ENCODE data around the gene UPK2. TPM values are rescaled to one million over a fixed set of nuclear protein-coding genes. Genes with fewer than 3 reads are reported as not detected.

The UPK2 gene
- polyA plus RNA-seq, 3 donors, result not detected

- Mint-ChIP-seq H3K36me3 (peaks cover 54 to 57% of the 10 kb centered on the region in 2 donors), H3K27me3 (ENCODE audit: low read depth in 3 of 3) (peaks cover 7 to 26% (median 12%) of the 10 kb centered on the region in 3 donors), H3K4me1 (peaks cover 30% of the 10 kb centered on the region), H3K9me3 (peaks cover 0 to 3% (median 0%) of the 10 kb centered on the region in 7 donors), H3K4me3 (no peak overlapping the region), H3K27ac (peak overlapping the region in 3 of 7 donors; percentile 4 to 60 (median 41))
- intact Hi-C loops (cut with micrococcal nuclease), result loop anchor here in 1 of 2 donors (2.0 kb wide), 1 partner anchor 21 kb away; no protein-coding TSS in a partner anchor
- H3K27ac ChIP-seq (ENCODE audit: low read depth in 1 of 2, low read length in 2 of 2), result no peak overlapping the region
- TF ChIP-seq CTCF (IDR thresholded peaks at IDR 0.05), result no peak
- peaks cover 67% of the 10 kb centered on the region for H4K20me1 ChIP-seq (ENCODE audit: insufficient read depth, low read length)
- no peak overlapping the region for H3K4me2 ChIP-seq (replicated peaks; ENCODE audit: extremely low read depth, low read length, poor library complexity, severe bottlenecking)
- H2AFZ ChIP-seq (ENCODE audit: insufficient read depth, low read depth, low read length, poor library complexity, severe bottlenecking), result no peak overlapping the region
- no peaks in the 10 kb centered on the region for H3K27me3 ChIP-seq (ENCODE audit: control insufficient read depth in 2 of 2, insufficient read depth in 2 of 2, low read length in 2 of 2)
- no peak for DNase-seq
- H3K36me3 ChIP-seq (replicated peaks in 1 of 2; ENCODE audit: control insufficient read depth in 1 of 2, insufficient read depth in 2 of 2, low read length in 2 of 2), result peaks cover 24 to 49% of the 10 kb centered on the region in 2 donors
- H3K4me1 ChIP-seq (ENCODE audit: control insufficient read depth in 1 of 2, insufficient read depth in 2 of 2, low read length in 2 of 2), result peaks cover 30 to 34% of the 10 kb centered on the region in 2 donors
- no peaks in the 10 kb centered on the region for H3K9me3 ChIP-seq (replicated peaks in 1 of 2; ENCODE audit: control insufficient read depth in 1 of 2, insufficient read depth in 1 of 2, low read length in 2 of 2)
- H3K79me2 ChIP-seq (ENCODE audit: insufficient read depth, low read length), result peaks cover 19% of the 10 kb centered on the region
- WGBS (ENCODE audit: insufficient coverage), result 96% methylated on average over 9 of the region's 13 CpGs
- H3K4me3 ChIP-seq (replicated peaks in 1 of 3; ENCODE audit: low read depth in 2 of 3, low read length in 3 of 3), result no peak overlapping the region
- H3K9ac ChIP-seq (ENCODE audit: insufficient read depth, low read length, poor library complexity, severe bottlenecking), result no peak overlapping the region
These were observed 47.8 kb upstream of the UPK2 start for GRCh38 chr11:118908264-118908663.

GRCh38 chr11:118908901-118909618 lies 47.0 kb upstream of the UPK2 start:
- Histone ChIP-seq H3K4me1 (ENCODE audit: control insufficient read depth in 1 of 2, insufficient read depth in 2 of 2, low read length in 2 of 2) (peaks cover 38 to 42% of the 10 kb centered on the region in 2 donors), H4K20me1 (ENCODE audit: insufficient read depth, low read length) (peaks cover 74% of the 10 kb centered on the region), H3K36me3 (replicated peaks in 1 of 2; ENCODE audit: control insufficient read depth in 1 of 2, insufficient read depth in 2 of 2, low read length in 2 of 2) (peaks cover 17 to 41% of the 10 kb centered on the region in 2 donors), H3K27ac (ENCODE audit: low read depth in 1 of 2, low read length in 2 of 2) (no peak overlapping the region), H3K4me2 (replicated peaks; ENCODE audit: extremely low read depth, low read length, poor library complexity, severe bottlenecking) (no peak overlapping the region), H3K9ac (ENCODE audit: insufficient read depth, low read length, poor library complexity, severe bottlenecking) (no peak overlapping the region), H3K27me3 (ENCODE audit: control insufficient read depth in 2 of 2, insufficient read depth in 2 of 2, low read length in 2 of 2) (no peaks in the 10 kb centered on the region), H2AFZ (ENCODE audit: insufficient read depth, low read depth, low read length, poor library complexity, severe bottlenecking) (no peak overlapping the region), H3K79me2 (ENCODE audit: insufficient read depth, low read length) (peaks cover 26% of the 10 kb centered on the region), H3K9me3 (replicated peaks in 1 of 2; ENCODE audit: control insufficient read depth in 1 of 2, insufficient read depth in 1 of 2, low read length in 2 of 2) (no peaks in the 10 kb centered on the region), H3K4me3 (replicated peaks in 1 of 3; ENCODE audit: low read depth in 2 of 3, low read length in 3 of 3) (no peak overlapping the region)
- peaks cover 0 to 3% (median 0%) of the 10 kb centered on the region in 7 donors for H3K9me3 Mint-ChIP-seq
- H3K4me1 Mint-ChIP-seq, result peaks cover 36% of the 10 kb centered on the region
- no peak for TF ChIP-seq CTCF (IDR thresholded peaks at IDR 0.05)
- H3K27me3 Mint-ChIP-seq (ENCODE audit: low read depth in 3 of 3), result peaks cover 7 to 28% (median 12%) of the 10 kb centered on the region in 3 donors
- WGBS (ENCODE audit: insufficient coverage), result 11% methylated on average over 6 of the region's 17 CpGs
- peak overlapping the region in 1 of 2 donors; percentile 1 for H3K4me3 Mint-ChIP-seq
- DNase-seq, result no peak
- H3K36me3 Mint-ChIP-seq, result peaks cover 47 to 49% of the 10 kb centered on the region in 2 donors
- H3K27ac Mint-ChIP-seq, result peak overlapping the region in 2 of 7 donors; percentile 44 to 71
- intact Hi-C loops (cut with micrococcal nuclease), result loop anchor here in 1 of 2 donors (2.0 kb wide), 1 partner anchor 20 kb away; no protein-coding TSS in a partner anchor

Measured in CD14-positive monocyte (primary cell).